UCSD-AML1 (cell line): Measurements from ENCODE around the gene CCDC74B.
"Not testable (repeated sequence)": the region's sequence is repeated elsewhere in the genome, so short reads cannot be mapped to it uniquely, and the experiment has no call there.

ENCODE experiments used
- DNase-seq: peaks from one replicate; lab custom pipeline; 2025; ENCODE audit not compliant: unreplicated experiment; lab: John Stamatoyannopoulos, UW

The CCDC74B gene

GRCh38 chr2:130102597-130103363 lies 42.1 kb downstream of the CCDC74B start:
- DNase-seq, result not testable (repeated sequence)
